ENCODE data around the gene PPIA.
"Not testable (repeated sequence)": the region's sequence is repeated elsewhere in the genome, so short reads cannot be mapped to it uniquely, and the experiment has no call there.

PPIA gene

DNA sequence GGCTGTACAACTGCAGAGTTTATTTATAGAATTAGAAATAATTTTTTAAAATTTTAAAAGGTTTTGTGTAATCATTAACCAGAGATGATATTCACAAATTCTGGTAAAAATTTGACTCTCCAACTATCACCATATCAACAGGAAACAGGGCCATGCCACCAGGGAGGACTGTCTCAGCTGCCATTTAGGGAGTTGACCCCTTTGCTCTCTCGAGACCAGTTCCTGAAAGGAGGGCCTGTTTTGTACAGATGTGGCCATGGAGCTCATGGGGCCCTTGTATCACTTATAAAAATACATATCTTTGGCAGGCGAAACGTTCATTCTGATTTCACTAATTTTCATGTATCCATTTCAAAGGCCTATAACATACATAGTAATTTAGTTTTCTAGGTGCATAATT lies 31.1 kb downstream of the PPIA start:
- peaks cover 2% of the 10 kb centered on the region for H3K4me1 ChIP-seq (ENCODE audit: control insufficient read depth, insufficient read depth, low read length, unreplicated experiment)
- no peak overlapping the region for H3K4me3 ChIP-seq (ENCODE audit: low read depth, low read length)
- peaks cover 3% of the 10 kb centered on the region; the same call in 1 of the 2 replicates for H3K36me3 ChIP-seq (ENCODE audit: insufficient read depth, low read length)
- no peaks in the 10 kb centered on the region for H3K79me2 ChIP-seq (ENCODE audit: control insufficient read depth, insufficient read depth, low read length, unreplicated experiment)
- no peak overlapping the region for H2AFZ ChIP-seq (ENCODE audit: low read length, unreplicated experiment)
- H3K27ac ChIP-seq (ENCODE audit: low read depth, low read length): no peak overlapping the region
- no peaks in the 10 kb centered on the region for H3K27me3 ChIP-seq (ENCODE audit: insufficient read depth, low read length)

DNA sequence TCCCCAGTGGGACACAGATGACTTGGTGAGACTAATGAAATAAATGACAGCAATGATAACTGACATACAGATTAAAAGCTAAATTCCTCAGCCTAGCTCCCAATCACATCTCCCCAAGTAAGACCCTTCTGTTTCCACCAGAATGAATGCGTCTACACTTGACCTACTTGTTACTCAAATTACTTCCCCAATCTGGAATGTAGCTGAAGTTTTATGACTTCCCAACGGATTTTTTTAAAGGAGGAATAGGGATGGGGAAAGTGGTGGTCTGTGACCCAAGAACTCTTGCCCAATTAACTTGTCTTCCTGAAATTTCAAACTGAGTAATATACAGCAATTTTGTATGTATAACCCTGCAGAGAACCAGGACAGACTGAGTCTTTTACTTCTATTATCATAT lies 42.3 kb downstream of the PPIA start:
- peaks cover 16% of the 10 kb centered on the region for H3K36me3 ChIP-seq (ENCODE audit: insufficient read depth, low read length)
- no peak overlapping the region for H3K27ac ChIP-seq (ENCODE audit: low read depth, low read length)
- H2AFZ ChIP-seq (ENCODE audit: low read length, unreplicated experiment): no peak overlapping the region
- H3K4me3 ChIP-seq (ENCODE audit: low read depth, low read length): no peak overlapping the region
- peaks cover 4% of the 10 kb centered on the region for H3K4me1 ChIP-seq (ENCODE audit: control insufficient read depth, insufficient read depth, low read length, unreplicated experiment)
- H3K27me3 ChIP-seq (ENCODE audit: insufficient read depth, low read length): no peaks in the 10 kb centered on the region
- H3K79me2 ChIP-seq (ENCODE audit: control insufficient read depth, insufficient read depth, low read length, unreplicated experiment): peaks cover 59% of the 10 kb centered on the region

GRCh38 chr7:44842675-44843074 lies 46.2 kb downstream of the PPIA start:
- peaks cover 11% of the 10 kb centered on the region for H3K36me3 ChIP-seq (ENCODE audit: insufficient read depth, low read length)

GRCh38 chr7:44843440-44843839 lies 47.0 kb downstream of the PPIA start:
- not testable (repeated sequence) for H3K27ac ChIP-seq (ENCODE audit: low read depth, low read length); H3K27me3 ChIP-seq (ENCODE audit: insufficient read depth, low read length); H2AFZ ChIP-seq (ENCODE audit: low read length, unreplicated experiment); H3K4me3 ChIP-seq (ENCODE audit: low read depth, low read length)
- Histone ChIP-seq H3K36me3 (ENCODE audit: insufficient read depth, low read length) (peaks cover 11% of the 10 kb centered on the region), H3K79me2 (ENCODE audit: control insufficient read depth, insufficient read depth, low read length, unreplicated experiment) (peaks cover 85% of the 10 kb centered on the region), H3K4me1 (ENCODE audit: control insufficient read depth, insufficient read depth, low read length, unreplicated experiment) (peaks cover 11% of the 10 kb centered on the region)

More at GRCh38 chr7:44842675-44843074, 46.2 kb downstream of the PPIA start:
- Histone ChIP-seq H3K4me1 (ENCODE audit: control insufficient read depth, insufficient read depth, low read length, unreplicated experiment) (peaks cover 11% of the 10 kb centered on the region), H3K79me2 (ENCODE audit: control insufficient read depth, insufficient read depth, low read length, unreplicated experiment) (peaks cover 89% of the 10 kb centered on the region)
- H3K4me3 ChIP-seq (ENCODE audit: low read depth, low read length); H3K27ac ChIP-seq (ENCODE audit: low read depth, low read length); H3K27me3 ChIP-seq (ENCODE audit: insufficient read depth, low read length); H2AFZ ChIP-seq (ENCODE audit: low read length, unreplicated experiment): not testable (repeated sequence)

DNA sequence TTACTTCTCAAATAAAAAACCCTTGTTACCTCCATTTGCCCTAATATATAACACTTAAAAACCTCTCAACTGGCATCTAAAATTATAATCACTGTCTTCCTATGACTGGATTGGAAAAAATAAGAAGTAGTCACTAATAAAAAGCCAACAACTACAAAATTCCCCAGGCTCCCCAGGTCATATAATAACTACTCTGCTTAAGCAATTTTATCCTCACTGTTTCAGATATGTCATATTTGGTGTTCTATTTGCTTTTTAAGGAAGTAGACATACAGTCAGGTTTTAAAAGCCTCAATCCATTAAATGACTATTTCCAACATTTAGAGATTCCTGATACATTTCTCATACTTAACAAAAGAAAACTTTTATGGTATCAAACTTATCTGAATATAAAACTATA lies 49.0 kb downstream of the PPIA start:
- Histone ChIP-seq H3K27me3 (ENCODE audit: insufficient read depth, low read length) (no peaks in the 10 kb centered on the region), H3K27ac (ENCODE audit: low read depth, low read length) (no peak overlapping the region), H2AFZ (ENCODE audit: low read length, unreplicated experiment) (no peak overlapping the region), H3K4me3 (ENCODE audit: low read depth, low read length) (peak overlapping the region; percentile 88), H3K36me3 (ENCODE audit: insufficient read depth, low read length) (peaks cover 7% of the 10 kb centered on the region; the same call in 1 of the 2 replicates), H3K79me2 (ENCODE audit: control insufficient read depth, insufficient read depth, low read length, unreplicated experiment) (peaks cover 69% of the 10 kb centered on the region), H3K4me1 (ENCODE audit: control insufficient read depth, insufficient read depth, low read length, unreplicated experiment) (peaks cover 11% of the 10 kb centered on the region)

DNA sequence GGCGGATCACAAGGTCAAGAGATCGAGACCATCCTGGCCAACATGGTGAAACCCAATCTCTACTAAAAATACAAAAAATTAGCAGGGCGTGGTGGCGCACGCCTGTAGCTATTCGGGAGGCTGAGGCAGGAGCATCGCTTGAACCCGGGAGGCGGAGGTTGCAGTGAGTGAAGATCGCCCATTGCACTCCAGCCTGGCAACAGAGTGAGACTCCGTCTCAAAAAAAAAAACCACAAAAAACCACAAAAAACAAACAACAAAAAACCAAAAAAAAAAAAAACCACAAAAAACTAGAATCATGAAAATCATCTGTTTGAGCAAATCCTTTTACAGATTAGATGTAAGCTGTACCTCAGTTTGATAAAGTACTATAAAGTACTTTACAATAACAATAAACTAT lies 49.9 kb downstream of the PPIA start:
- not testable (repeated sequence) for H3K36me3 ChIP-seq (ENCODE audit: insufficient read depth, low read length); H3K27me3 ChIP-seq (ENCODE audit: insufficient read depth, low read length); H2AFZ ChIP-seq (ENCODE audit: low read length, unreplicated experiment)
- H3K4me1 ChIP-seq (ENCODE audit: control insufficient read depth, insufficient read depth, low read length, unreplicated experiment): peaks cover 11% of the 10 kb centered on the region
- peaks cover 60% of the 10 kb centered on the region for H3K79me2 ChIP-seq (ENCODE audit: control insufficient read depth, insufficient read depth, low read length, unreplicated experiment)
- H3K4me3 ChIP-seq (ENCODE audit: low read depth, low read length): peak overlapping the region; percentile 88
- H3K27ac ChIP-seq (ENCODE audit: low read depth, low read length): peak overlapping the region; percentile 82; the same call in 1 of the 2 replicates

GRCh38 chr7:44846816-44847508 lies 50.5 kb downstream of the PPIA start:
- no peaks in the 10 kb centered on the region for H3K27me3 ChIP-seq (ENCODE audit: insufficient read depth, low read length)
- peak overlapping the region; percentile 88 for H3K4me3 ChIP-seq (ENCODE audit: low read depth, low read length)
- peaks cover 7% of the 10 kb centered on the region; the same call in 1 of the 2 replicates for H3K36me3 ChIP-seq (ENCODE audit: insufficient read depth, low read length)
- H2AFZ ChIP-seq (ENCODE audit: low read length, unreplicated experiment): peak overlapping the region; percentile 27
- H3K27ac ChIP-seq (ENCODE audit: low read depth, low read length): peak overlapping the region; percentile 82
- H3K79me2 ChIP-seq (ENCODE audit: control insufficient read depth, insufficient read depth, low read length, unreplicated experiment): peaks cover 54% of the 10 kb centered on the region
- peaks cover 11% of the 10 kb centered on the region for H3K4me1 ChIP-seq (ENCODE audit: control insufficient read depth, insufficient read depth, low read length, unreplicated experiment)

DNA sequence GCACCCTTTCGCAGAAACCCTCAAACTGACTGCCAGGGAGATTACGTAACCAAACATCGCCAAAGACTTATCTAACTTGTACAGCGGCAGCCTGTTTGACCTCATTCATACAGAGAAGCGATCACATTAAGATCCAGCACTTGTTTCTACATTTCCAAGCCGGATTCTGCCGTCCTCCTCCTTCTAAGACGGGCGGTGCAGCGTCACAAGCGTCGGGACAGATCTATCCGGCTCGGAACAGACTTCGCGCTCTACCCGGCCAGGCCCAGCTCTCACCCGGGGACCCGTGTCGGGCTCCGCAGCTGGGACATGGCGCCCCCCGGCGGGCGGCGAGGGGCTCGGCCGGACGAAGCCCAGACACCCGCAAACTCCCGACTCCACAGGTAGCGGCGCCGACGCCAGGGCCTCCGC lies 51.0 kb downstream of the PPIA start:
- Histone ChIP-seq H3K27ac (ENCODE audit: low read depth, low read length) (peak overlapping the region; percentile 82), H3K4me1 (ENCODE audit: control insufficient read depth, insufficient read depth, low read length, unreplicated experiment) (peaks cover 10% of the 10 kb centered on the region), H2AFZ (ENCODE audit: low read length, unreplicated experiment) (peak overlapping the region; percentile 27), H3K36me3 (ENCODE audit: insufficient read depth, low read length) (peaks cover 2% of the 10 kb centered on the region; the same call in 1 of the 2 replicates), H3K27me3 (ENCODE audit: insufficient read depth, low read length) (no peaks in the 10 kb centered on the region), H3K79me2 (ENCODE audit: control insufficient read depth, insufficient read depth, low read length, unreplicated experiment) (peaks cover 48% of the 10 kb centered on the region), H3K4me3 (ENCODE audit: low read depth, low read length) (peak overlapping the region; percentile 88)

GRCh38 chr7:44847920-44848634 lies 51.6 kb downstream of the PPIA start, which contains the start of gene H2AZ2:
Gene H2AZ2, minus strand, starts transcription at chr7:44848087. Its CDS starts 116 bp downstream, at chr7:44847971.
- H3K4me1 ChIP-seq (ENCODE audit: control insufficient read depth, insufficient read depth, low read length, unreplicated experiment): peaks cover 7% of the 10 kb centered on the region
- peak within 1 kb of the TSS; percentile 27 for H2AFZ ChIP-seq (ENCODE audit: low read length, unreplicated experiment)
- H3K4me3 ChIP-seq (ENCODE audit: low read depth, low read length): peak within 1 kb of the TSS; percentile 88
- no peaks in the 10 kb centered on the region for H3K36me3 ChIP-seq (ENCODE audit: insufficient read depth, low read length)
- peak within 1 kb of the TSS; percentile 93 for H3K27ac ChIP-seq (ENCODE audit: low read depth, low read length)
- H3K27me3 ChIP-seq (ENCODE audit: insufficient read depth, low read length): no peaks in the 10 kb centered on the region
- peaks cover 44% of the 10 kb centered on the region for H3K79me2 ChIP-seq (ENCODE audit: control insufficient read depth, insufficient read depth, low read length, unreplicated experiment)

DNA sequence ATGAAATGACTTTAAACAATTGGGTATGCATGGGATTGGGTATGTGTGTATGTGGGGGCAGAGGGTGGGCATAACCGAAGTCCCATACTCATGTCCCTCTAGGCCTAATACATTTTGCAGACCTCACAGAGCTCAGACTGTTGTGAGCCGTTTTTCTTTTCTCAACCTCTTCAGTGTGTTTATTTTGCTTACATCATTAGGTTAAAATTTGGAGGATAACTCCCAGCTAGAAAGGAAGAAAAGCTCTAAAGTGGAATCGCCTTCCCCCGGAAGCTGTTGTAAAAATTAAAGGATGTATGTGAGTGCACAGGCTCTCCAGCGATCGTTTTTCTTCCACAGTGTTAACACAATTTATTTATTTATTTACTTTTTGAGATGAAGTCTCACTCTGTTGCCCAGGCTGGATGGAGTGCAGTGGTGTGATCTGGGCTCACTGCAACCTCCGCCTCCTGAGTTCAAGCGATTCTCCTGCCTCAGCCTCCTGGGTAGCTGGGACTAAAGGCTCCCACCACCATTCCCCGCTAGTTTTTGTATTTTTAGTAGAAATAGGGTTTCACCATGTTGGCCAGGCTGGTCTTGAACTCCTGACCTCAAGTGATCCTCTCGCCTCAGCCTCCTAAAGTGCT lies 52.9 kb downstream of the PPIA start:
- H2AFZ ChIP-seq (ENCODE audit: low read length, unreplicated experiment): no peak overlapping the region
- peak overlapping the region; percentile 88 for H3K4me3 ChIP-seq (ENCODE audit: low read depth, low read length)
- H3K27ac ChIP-seq (ENCODE audit: low read depth, low read length): peak overlapping the region; percentile 93
- no peaks in the 10 kb centered on the region for H3K36me3 ChIP-seq (ENCODE audit: insufficient read depth, low read length)
- no peaks in the 10 kb centered on the region for H3K27me3 ChIP-seq (ENCODE audit: insufficient read depth, low read length)
- H3K79me2 ChIP-seq (ENCODE audit: control insufficient read depth, insufficient read depth, low read length, unreplicated experiment): peaks cover 31% of the 10 kb centered on the region
- peaks cover 7% of the 10 kb centered on the region for H3K4me1 ChIP-seq (ENCODE audit: control insufficient read depth, insufficient read depth, low read length, unreplicated experiment)
